Stimulated activated CD8-positive, alpha-beta memory T cell treated with anti-CD3 and anti-CD28 coated beads, Interleukin-12 subunit alpha, Interleukin-12 subunit beta, amount 100 ng/mL, for 24 hours (primary cell): ENCODE results near the gene DNM2.

Experiments used
- DNase-seq: peaks from one replicate; pipeline ENCODE4 v3.0.0-alpha.2; 2020; ENCODE audit errors: extremely low read depth

The DNM2 gene

GRCh38 chr19:10815969-10816644, 98.2 kb downstream of the DNM2 start:
- no peak for DNase-seq

DNA sequence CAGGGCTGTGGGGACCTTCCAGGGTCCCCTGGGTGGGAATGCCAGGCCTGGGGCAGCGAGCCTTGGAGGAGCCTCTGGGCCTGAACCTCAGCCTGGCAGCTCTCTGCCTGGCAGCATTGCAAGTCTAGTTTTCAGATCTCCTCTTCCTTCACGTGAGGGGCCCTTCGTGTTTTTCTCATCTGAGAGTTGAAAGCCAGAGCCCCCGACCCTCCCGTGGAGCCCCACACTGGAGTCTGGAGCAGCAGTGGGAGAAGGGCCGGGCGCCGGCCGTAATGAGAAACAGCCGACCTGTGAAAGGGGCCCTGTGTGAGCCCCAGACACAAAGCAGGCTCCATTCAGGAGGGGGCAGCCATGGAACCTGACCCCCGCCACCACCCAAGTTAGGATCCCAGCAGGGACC, 98.8 kb downstream of the DNM2 start:
- DNase-seq, result no peak

- DNase-seq, result no peak
Observed at GRCh38 chr19:10817291-10818038, 99.6 kb downstream of the DNM2 start.

DNA sequence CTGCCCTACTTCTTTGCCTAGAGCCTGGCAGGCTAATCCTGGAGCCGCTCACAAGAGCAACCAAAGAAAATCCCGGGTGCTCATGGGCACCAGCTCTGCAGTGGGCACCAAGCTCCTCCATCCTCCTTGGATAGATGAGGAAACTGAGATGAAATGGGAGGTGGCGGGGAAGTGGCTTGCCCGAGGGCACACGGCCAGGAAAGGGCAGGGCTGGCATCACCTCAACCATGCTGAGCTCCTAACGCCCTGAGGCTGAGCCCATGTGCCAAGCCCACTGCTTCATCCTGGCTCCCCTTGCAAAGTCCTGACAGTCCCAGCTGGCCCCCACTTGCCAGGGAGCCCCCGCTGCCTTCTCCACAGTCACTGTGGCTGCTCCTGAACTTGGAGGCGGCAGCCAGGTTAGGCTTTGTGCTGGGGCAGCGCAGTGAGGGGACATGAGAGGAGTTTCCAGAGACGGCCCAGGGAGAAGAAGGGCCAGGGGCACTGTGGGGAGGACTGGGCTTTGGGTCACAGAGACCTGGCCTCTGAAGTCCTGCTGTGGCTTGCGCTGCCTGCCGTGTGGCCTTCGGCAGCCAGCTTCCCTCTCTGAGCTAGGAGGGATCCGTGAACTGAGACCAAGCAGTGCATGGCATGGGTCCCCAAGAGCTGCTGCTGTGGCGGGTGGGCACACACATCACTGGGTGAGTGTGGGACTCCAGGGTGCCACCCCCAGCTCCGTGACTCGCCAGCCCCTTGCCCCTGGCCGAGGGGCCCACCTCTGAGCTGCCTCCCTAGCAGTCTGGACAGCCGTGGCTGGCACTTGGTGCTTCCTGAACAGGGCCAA, 100.6 kb downstream of the DNM2 start:
- DNase-seq, result no peak

GRCh38 chr19:10819124-10820060, 101.5 kb downstream of the DNM2 start:
- no peak for DNase-seq

- no peak for DNase-seq
Observed at GRCh38 chr19:10820173-10820572, 102.3 kb downstream of the DNM2 start.

- no peak for DNase-seq
Observed at GRCh38 chr19:10823690-10824089, 105.8 kb downstream of the DNM2 start.

DNA sequence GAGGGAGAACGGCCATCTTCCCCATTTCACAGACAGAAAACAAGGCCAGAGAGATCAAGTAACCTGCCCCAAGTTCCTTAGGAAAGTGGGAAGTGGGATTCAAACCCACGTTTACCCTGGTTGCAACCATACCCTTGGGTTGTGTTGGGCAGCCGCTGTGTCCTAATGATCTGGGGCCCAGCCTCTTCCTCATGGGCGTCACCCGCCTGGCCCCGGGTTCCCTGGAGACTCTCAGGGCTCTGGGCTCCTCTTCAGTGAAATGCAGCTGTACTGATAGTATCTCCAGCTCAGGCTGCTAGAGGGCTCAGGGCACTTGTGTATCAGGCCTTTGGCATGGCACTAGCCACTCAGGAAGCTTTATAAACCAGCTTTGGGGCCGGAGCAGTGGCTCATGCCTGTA, 108.4 kb downstream of the DNM2 start:
- DNase-seq, result no peak

GRCh38 chr19:10826846-10827245, 109.0 kb downstream of the DNM2 start:
- no peak for DNase-seq

DNA sequence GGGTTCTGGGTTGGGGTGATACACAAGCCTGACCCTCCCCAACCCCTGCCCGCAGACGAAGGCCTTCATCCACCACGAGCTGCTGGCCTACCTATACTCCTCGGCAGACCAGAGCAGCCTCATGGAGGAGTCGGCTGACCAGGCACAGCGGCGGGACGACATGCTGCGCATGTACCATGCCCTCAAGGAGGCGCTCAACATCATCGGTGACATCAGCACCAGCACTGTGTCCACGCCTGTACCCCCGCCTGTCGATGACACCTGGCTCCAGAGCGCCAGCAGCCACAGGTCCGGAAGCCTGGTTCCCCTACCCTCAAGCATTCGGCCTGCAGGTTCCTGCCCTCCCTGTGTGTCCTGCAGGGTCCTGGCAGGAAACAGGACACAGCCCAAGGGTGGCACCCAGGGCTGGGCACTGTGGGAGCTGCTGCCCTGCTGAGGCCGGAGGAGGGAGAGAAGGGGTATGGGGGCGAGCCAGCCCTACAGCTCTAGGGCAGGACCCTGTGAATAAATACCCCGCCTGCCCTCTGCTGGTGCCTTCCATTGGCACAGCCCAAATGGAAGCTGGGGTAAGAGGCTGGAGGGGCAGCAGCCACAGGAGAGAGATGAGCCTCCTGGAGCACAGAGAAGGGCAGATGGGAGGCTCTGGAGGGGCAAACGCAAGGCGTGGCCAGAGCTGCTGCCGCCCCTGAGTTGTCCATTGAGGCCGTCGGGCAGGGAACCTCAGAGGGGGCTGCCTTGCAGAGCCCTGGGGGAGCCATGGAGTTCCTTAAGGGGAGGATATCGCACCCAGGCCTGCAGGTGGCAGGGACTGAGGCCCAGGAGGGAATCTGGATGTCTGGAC, 111.3 kb downstream of the DNM2 start:
- DNase-seq, result no peak

GRCh38 chr19:10829967-10830366, 112.1 kb downstream of the DNM2 start:
- no peak for DNase-seq

DNA sequence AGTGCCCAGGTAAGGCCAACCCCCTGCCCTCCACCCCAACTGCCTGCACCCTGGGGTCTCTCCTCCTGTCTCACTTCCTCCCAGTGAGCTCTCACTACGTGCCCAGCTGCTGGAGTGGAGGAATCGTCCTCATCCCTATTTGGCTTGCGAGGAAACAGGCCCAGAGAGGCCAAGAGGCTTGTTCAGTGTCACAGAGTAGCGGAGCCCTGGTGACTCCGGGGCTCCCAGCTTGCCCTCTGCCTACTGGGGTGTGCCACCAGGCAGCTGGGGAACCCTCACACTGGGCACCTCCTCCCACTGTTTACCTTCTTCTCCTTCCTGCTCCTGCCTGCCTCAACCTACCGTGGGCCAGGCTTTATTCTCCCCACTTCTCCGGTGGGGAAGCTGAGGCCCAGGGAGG, 112.5 kb downstream of the DNM2 start:
- no peak for DNase-seq

GRCh38 chr19:10830931-10831779, 113.3 kb downstream of the DNM2 start:
- DNase-seq, result no peak

DNA sequence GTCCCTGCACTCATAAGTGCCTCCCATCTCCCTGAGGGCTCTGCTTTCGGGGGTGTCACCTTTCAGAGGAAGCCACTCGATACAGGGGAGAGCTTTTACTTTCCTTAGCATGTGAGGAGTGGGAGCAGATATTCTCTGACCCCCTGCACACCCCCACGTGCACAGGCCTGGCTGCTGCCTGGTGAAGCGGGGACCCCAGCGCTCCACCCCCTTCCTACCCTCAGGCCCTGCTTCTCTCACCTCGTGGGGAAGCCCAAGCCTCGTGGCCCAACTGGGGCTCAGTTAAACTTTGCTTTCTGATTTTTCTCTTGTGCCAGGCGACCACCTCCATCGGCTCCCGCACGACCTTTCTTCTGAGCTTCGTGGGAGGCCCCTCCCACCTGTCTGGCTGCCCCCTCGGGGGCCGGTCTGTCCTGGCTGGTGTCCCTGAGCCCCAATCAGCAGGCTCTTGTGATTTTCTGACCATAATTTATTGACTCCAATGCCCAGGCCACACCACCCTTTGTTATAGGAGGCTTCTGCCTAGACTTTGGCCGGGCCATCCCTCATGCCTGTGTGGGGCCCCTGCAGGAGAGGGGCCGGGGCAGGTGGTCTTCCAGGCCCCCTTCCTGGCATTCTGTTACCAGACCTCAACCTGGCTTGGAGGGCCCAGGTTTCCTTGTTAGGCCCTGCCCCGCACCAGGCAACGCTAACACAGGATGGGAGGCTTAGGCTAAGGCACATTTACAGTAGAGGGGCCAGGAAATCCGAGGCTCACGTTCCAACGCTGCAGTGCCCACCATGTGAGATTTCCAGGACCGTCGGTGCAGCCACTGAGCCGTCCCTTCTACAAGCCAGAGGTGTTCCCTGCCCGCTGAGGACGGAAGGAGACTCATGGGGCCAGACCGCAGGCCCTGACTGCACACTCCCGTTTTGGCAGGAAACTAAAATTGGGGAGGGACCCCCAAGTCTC, 114.4 kb downstream of the DNM2 start:
- DNase-seq, result no peak

GRCh38 chr19:10832939-10833296, 115.0 kb downstream of the DNM2 start:
- no peak for DNase-seq

- no peak for DNase-seq
Observed at GRCh38 chr19:10835089-10835753, 117.3 kb downstream of the DNM2 start.

DNA sequence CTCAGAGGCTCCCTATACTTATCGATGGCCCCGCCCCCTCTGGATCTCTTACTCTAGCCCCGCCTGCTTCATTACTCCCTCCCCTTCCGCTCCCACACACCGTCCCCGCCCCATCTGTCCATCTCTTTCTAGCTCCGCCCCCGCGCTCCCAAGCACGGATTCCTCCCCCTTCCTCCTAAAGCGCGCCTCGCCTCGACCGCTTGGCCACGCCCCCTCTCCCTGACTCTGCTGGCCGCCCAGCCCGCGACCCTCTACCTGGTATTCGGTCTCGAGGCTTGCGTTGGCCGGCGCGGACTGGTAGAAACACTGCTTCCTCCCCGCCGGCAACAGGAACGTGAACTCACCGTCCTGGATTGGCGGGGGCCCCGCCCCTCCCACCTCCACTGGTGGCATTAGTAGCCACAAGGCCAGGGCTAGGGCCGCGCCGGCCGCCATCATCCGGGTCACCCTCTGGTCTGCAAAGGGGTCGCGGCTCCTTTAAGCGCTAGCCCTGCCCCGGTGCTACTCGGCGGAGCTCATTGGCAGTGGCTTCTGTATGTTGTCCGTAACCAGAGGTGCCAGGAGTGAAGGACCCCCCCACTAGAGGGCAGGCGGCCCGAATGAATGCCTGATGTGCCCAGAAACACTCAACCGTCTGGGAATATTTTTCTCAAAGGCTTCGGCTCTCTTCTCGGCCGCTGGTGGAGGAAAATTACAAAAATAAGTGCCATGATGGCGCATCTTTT, 118.0 kb downstream of the DNM2 start, which contains the start of gene TMED1:
Gene TMED1, minus strand, starts transcription at position 459 of the 725 bp plus-strand sequence. Its CDS starts 21 bp downstream, at position 438.
- peak; percentile 89 for DNase-seq
